Activated T-cell treated with anti-CD3 and anti-CD28 coated beads, Interleukin-2, amount 50 U/mL, for 1 hour (primary cell): ENCODE measurements around the gene NPTXR.
A peak's percentile ranks its signal among the peaks of the same experiment; 100 is the strongest.
"Not testable (repeated sequence)": the region's sequence is repeated elsewhere in the genome, so short reads cannot be mapped to it uniquely, and the experiment has no call there.

Experiments
- DNase-seq: peaks from one replicate; pipeline ENCODE4 v3.0.0-alpha.2; 2020

NPTXR gene

DNA sequence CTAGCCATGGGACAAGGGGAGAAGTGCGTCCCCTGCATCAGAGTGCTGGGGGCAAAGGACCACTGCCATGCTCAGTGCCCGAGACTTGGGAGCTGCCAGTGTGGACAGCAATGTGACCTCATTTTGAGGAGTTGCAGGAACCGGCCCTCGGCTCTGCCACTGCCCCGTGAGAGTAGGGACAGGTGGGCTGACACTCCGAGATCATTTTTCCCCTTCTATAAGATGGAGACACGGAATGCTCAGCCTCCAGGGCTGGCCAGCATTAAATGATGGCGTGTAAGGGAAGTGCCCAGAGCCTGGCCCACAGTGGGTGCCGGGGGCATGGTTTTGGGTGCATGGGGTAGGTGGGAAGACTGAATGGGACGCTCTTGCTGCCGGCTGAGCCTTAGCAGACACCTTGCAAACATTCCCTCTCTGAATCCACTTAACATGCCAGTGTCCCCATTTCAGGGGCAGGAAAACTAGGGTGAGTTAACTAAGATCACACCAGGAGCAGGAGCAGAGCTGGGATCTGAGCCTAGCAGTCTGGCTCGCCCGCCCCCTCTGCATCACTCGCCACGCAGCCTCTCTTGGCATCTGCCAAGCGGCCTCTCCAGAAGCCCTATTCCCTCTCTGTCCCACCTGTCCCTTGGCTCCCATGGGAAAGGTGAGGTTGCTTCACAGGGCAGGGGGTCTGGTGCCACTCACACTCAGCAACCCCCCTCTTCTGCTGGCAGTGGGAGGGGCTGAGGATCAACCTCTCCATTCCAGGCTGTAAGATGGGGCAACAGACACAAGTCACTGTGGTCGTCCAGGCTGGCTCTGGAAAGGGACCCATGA is 13.6 kb downstream of the NPTXR start:
- DNase-seq, result no peak

- DNase-seq, result no peak
Observed at GRCh38 chr22:38829485-38829884, 14.3 kb downstream of the NPTXR start.

- DNase-seq, result no peak
Observed at GRCh38 chr22:38828616-38829205, 15.1 kb downstream of the NPTXR start.

DNA sequence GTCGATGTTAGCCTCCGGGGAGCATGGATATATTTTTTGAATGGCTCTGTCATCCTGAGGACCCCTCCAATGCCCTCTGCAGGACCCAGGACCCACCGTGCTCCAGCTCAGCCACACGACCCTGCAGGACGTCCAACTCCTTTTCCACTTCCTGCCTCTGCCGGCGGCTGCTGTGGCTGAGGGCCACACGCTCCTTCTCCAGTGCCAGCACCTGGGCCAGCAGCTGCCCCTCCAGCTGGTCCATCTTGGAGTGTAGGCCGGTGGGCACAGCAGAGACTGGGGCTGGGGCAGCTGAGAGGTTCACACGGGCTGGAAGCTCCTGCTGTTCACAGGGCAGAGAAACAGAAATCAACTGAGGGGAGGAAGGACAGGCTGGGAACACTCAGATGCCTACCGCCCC is 15.6 kb downstream of the NPTXR start:
- no peak for DNase-seq

- no peak for DNase-seq
Observed at GRCh38 chr22:38827510-38827909, 16.3 kb downstream of the NPTXR start.

DNA sequence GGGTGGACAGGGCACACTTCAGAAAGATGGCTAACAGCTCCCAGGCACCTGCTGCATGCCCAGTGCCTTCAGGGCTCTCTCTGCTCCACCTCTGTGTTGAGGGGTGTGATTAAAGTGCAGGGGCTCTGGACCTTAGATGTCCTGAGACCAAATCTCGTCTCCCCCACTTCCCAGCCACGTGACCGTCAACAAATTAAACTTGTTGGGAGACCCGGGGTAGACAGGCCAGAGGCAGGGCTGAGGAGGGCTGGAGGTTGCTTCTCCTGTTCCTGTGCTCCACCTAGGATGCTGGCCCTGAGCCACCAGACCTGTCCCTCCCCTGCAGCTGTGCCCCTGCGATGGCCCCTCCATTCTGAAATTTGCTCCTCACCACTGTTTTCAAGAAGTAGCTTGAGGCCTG is 17.0 kb downstream of the NPTXR start:
- no peak for DNase-seq

DNA sequence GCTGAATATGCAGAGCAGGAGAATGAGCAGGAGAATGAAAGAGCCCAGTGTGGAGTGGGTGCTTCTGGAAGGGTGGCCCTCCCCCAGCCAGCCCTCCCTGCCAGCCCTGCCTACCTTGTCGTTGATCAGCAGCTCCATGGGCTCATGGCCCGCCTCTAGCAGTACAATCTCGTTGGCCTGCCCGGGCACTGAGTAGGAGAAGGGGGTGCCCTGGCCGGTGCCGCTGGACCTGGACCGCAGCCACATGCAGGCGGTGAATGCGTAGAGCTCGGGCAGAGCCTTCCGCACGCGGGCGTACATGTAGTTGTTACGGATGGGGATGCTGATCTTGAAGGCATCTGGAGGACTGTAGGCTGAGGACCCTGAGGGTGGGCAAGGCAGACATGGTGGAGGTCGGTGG is 17.4 kb downstream of the NPTXR start:
- DNase-seq, result no peak

DNA sequence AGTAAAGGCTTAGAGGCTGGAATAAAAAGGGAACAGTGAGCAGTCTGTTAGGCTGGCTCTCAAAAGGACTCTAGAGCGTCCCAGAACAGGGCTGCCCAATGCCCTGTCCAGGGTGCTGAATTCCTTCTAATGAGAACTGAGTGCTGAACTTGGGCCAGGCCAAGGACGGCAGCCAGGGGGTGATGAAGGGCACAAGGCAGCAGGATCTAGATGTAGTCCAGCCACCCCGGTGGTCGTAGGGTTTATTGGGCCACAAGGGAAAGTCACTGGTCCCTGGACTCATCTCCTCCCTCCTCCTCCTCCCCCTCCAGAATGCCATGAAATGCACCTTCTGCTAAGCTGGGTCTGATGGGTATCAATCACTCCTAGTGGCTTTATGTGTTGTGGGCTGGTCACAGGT is 19.2 kb downstream of the NPTXR start:
- DNase-seq, result peak; percentile 31

GRCh38 chr22:38823637-38824036 is 20.2 kb downstream of the NPTXR start:
- no peak for DNase-seq

GRCh38 chr22:38823076-38823475 is 20.8 kb downstream of the NPTXR start:
- no peak for DNase-seq

DNA sequence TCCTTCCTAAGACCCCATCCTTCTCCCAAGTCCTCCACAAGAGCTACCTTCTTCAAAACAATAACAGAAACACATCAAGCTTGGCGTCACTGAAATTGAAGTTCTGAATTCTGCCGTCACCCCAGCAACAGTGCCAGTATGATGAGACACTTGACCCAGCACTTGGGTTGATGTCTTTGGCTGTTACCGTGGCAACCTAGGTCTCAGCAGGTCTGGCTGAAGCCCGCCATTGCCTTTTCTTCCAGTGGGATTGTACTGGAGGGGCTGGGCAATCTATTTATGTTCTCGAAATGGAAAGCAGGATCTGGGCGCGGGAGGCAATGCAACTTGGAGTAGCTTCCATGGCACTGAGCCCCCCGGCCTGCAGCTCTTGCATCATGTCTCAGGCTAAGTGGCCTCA is 23.8 kb downstream of the NPTXR start:
- no peak for DNase-seq

- DNase-seq, result no peak
Observed at GRCh38 chr22:38819387-38819940, 24.4 kb downstream of the NPTXR start.

GRCh38 chr22:38817196-38817595 is 26.6 kb downstream of the NPTXR start:
- no peak for DNase-seq

DNA sequence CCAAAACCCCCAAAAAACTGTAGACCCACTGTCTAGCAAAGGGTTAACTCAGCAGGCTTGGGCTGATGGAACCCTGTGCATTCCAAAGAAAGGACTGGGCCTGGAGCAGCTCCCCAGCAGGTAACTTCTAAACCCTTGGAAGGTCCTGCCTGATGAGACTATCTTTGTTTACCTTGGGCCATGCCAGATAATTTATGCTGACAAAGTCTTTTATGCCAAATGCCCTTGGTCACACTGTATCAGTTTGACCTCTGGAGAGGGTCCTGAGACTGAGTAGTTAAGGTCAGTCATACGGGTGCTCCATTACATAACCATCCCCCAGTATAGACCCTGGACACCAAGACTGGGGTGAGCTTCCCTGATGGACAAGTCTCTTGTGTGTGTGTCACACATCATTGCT is 28.0 kb downstream of the NPTXR start:
- DNase-seq, result no peak

DNA sequence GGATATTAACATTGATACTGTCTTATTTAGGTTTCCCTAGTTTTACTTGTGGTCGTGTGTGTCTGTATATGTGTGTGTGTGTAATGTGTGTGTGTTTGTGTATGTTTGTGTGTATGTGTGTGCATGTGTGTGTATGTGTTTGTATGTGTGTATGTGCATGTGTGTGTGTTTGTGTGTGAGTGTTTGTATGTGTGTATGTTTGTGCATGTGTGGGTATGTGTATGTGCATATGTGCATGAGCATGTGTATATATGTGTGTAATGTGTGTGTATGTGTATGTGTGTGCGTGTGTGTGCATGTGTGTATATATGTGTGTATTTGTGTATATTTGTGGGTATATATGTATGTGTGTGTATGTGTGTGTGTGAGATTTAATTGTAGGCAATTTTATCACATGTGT is 32.6 kb downstream of the NPTXR start:
- no peak for DNase-seq

DNA sequence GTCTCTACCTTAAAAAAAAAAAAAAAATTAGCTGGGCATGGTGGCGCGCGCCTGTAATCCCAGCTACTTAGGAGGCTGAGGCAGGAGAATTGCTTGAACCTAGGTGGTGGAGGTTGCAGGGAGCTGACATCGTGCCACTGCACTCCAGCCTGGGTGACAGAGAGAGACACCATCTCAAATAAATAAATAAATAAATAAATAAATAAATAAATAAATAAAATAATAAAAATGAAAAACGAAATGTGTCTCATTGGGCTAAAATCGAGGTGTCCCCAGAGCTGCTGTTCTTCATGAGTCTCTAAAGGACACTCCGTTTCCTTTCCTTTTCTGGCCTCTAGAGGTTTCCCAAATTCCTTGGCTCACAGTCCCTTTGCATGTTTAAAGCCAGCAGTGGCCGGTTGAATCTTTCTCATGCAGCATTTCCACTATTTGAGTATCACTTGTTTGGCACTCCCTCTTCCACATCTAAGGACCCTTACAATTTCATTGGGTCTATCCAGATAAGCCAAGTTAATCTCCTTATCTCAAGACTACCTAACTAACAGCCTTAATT is 38.7 kb downstream of the NPTXR start:
- not testable (repeated sequence) for DNase-seq

DNA sequence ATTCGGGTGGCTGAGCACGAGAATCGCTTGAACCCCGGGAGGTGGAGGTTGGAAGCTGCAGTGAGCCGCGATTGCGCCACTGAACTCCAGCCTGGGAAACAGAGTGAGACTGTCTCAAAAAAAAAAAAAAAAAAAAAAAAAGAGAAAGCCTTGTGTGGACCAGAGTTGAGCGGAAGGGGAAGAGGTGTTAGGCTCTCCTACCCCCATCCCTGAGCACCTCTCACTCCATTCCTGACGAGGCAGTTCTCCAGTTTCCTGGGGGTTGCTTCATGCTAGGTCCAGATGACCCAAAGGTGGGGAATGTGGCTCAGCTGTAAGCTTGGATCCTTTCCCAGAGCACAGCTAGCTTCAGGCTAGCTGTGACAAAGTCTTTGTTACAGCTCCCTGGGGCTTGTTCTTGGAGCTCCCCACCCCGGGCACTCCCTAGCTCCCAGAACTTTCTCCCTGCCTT is 41.1 kb downstream of the NPTXR start:
- no peak for DNase-seq

- no peak for DNase-seq
Observed at GRCh38 chr22:38799265-38800002, 44.4 kb downstream of the NPTXR start.

DNA sequence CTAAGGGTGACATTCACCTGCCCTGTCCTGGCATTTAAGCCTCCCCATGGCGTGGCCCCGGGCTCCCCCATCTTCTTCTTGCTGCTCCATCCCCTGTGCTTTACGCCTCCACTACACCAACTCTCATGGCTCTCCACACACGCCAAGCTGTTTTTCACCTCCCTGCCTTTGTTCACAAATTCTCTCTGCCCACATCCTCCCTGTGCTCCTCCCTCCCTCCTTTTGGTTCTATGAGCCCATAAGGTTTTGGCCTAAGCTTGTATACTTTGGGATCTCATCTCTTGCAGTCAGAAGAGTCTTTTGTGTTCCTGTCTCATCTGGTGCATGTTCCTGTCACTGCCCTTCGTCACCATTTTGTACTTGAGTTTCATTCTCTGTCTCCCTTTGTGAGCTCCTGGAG is 45.3 kb downstream of the NPTXR start:
- no peak for DNase-seq

DNA sequence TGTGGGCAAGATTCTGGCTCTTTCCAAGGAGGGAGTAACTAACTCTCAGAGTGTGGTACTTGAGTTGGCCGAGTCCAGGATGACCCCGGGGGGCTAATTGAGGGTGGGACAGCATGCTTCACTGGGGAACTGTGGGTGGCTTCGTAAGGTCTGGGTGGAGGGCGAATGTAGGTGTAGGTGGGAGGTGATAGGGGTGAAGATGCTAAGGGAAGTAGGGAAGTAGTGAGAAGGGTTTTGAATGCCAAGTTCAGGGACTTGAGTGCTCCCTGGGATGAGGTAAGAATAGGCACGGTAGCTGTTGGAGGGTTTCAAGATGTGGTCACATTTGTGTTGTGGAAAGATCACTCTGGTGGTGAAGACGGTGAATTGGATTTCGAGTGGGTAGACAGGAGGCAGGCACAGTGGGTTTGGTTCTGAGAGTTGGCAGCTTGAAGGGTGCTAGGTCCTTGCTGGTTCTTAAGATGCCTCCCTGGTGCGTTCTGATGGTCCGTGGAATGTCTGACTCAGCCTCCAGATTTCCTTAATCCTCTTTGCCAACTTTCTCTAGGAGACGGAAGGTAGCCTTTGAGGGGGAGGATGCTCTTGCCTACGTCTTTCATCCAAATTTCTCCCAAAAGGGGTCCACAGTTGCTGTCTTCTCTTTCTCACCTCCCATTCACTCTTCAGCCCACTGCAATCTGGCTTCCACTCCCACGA is 47.4 kb downstream of the NPTXR start:
- no peak for DNase-seq

- DNase-seq, result no peak
Observed at GRCh38 chr22:38795569-38795968, 48.3 kb downstream of the NPTXR start.

DNA sequence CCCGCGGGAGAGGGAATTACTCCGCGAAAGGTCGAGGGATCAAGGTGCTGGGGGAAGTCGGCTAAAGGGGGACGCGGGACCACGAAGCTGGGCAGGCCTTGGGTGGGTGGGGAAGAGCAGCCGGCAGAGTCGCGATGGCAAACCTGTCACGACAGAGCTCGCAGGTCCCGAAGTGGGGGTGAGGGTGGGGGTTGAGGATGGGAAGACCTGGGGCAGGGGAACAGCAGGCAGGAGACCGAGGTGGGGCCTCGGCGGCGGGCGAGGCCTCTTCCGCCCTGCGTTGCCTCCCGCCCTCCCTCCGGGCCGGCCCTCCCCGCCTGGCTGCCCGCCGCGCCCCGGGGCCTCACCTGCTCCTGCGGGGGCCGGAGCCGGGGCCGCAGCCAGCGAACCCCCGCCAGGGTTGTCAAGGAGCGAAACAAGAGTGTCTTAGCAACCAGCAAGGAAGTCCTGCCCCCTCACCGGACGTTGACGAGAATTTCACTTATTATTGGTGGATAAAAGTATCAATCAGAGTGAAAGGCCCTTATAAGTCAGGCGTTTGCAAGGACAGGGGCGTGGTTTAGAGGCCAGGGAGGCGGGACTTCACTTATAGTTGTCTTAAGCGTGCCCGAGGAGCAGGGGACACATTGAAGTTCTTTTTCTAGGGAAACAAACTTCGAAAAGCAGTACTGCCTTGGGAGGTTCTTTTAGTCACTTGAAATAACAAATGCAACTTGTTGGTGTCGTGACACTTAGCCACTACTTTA is 49.9 kb downstream of the NPTXR start, which contains the start of gene DNAL4:
DNAL4 (minus strand) TSS at position 423 of the 746 bp plus-strand sequence. CDS start 11,412 bp downstream, outside the sequence.
- DNase-seq, result peak; percentile 87
